ENCODE measurements around the gene ERAL1. TPM values are rescaled to one million over a fixed set of nuclear protein-coding genes. Genes with fewer than 3 reads are reported as not detected.

ERAL1 gene
- total and polyA plus RNA-seq, 2 of the 13 experiments (the other 11 are each of a cell fraction or from before 2014, with no cell fraction given) = 46.9 to 72.2 TPM

DNA sequence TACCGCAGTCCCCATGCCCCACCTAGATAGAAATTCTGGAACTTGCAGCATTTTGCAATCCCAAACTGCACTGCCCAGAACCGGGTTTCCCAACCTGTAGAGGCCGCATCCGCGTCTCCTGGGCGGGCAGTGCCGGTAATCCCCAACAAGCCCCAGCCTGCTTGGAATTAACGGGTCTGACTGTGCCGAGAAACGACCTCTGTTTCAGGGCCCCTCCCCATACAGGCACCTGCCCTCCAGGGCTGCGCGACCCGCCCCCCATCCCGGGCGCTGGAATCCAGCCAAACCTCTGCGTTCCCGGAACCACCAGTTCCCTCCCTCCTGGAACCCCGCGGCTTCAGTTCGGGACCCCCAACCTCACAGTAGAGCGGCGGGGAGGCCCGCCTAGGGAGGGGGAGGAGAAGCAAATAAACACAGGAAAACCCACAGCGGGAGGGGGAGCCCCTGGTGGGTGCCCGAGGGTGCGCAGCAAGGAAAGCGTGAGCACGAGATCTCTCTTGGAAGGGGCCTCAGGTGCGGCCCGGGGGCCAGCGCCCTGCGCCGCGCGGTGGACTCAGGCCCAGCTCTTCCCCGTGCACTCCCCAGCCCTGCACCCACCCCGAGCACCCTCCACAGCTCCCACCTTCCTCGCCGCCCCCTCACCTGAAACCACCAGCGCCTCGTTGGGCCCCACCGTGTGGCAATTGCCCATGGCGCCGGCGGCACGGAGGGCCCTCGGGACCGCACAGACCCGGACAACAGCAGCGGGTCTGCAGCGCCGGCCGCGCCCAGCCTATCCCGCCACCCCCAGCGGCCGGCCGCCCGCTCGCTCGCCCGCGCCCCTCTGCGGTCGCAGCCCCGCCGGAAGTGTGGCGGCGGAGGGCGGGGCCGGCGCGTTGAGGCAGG is 42.3 kb downstream of the ERAL1 start, which contains the start of gene FLOT2 (continued):
- no peak for TF ChIP-seq ZFP41 (CRISPR knock-in tag; IDR thresholded peaks at IDR 0.05; ENCODE audit: borderline replicate concordance)
- TF ChIP-seq DPF2 (CRISPR knock-in tag; IDR thresholded peaks at IDR 0.05; ENCODE audit: borderline replicate concordance, low read depth) = no peak
- no peak; the same call in none of the 2 replicates for TF ChIP-seq MYC (CRISPR knock-in tag; IDR thresholded peaks at IDR 0.05; ENCODE audit: borderline replicate concordance)
- no peak for TF ChIP-seq THYN1 (CRISPR knock-in tag; IDR thresholded peaks at IDR 0.05; ENCODE audit: borderline replicate concordance, low read depth)
- TF ChIP-seq ZNF703 (CRISPR knock-in tag; IDR thresholded peaks at IDR 0.05; ENCODE audit: borderline replicate concordance) = no peak; the same call in 1 of the 2 replicates
- TF ChIP-seq ZNF607 (CRISPR knock-in tag; IDR thresholded peaks at IDR 0.05; ENCODE audit: borderline replicate concordance) = peak; percentile 53; the same call in 1 of the 2 replicates
- no peak for TF ChIP-seq SOX5 (CRISPR knock-in tag; IDR thresholded peaks at IDR 0.05; ENCODE audit: borderline replicate concordance)
- TF ChIP-seq, protein P1, sequence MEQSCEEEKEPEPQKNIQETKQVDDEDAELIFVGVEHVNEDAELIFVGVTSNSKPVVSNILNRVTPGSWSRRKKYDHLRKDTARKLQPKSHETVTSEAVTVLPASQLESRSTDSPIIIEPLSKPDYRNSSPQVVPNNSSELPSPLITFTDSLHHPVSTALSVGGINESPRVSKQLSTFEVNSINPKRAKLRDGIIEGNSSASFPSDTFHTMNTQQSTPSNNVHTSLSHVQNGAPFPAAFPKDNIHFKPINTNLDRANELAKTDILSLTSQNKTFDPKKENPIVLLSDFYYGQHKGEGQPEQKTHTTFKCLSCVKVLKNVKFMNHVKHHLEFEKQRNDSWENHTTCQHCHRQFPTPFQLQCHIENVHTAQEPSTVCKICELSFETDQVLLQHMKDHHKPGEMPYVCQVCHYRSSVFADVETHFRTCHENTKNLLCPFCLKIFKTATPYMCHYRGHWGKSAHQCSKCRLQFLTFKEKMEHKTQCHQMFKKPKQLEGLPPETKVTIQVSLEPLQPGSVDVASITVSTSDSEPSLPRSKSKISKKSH (CRISPR knock-in tag; IDR thresholded peaks at IDR 0.05; ENCODE audit: borderline replicate concordance) = peak; percentile 19; the same call in 1 of the 2 replicates
- TF ChIP-seq, protein P2, sequence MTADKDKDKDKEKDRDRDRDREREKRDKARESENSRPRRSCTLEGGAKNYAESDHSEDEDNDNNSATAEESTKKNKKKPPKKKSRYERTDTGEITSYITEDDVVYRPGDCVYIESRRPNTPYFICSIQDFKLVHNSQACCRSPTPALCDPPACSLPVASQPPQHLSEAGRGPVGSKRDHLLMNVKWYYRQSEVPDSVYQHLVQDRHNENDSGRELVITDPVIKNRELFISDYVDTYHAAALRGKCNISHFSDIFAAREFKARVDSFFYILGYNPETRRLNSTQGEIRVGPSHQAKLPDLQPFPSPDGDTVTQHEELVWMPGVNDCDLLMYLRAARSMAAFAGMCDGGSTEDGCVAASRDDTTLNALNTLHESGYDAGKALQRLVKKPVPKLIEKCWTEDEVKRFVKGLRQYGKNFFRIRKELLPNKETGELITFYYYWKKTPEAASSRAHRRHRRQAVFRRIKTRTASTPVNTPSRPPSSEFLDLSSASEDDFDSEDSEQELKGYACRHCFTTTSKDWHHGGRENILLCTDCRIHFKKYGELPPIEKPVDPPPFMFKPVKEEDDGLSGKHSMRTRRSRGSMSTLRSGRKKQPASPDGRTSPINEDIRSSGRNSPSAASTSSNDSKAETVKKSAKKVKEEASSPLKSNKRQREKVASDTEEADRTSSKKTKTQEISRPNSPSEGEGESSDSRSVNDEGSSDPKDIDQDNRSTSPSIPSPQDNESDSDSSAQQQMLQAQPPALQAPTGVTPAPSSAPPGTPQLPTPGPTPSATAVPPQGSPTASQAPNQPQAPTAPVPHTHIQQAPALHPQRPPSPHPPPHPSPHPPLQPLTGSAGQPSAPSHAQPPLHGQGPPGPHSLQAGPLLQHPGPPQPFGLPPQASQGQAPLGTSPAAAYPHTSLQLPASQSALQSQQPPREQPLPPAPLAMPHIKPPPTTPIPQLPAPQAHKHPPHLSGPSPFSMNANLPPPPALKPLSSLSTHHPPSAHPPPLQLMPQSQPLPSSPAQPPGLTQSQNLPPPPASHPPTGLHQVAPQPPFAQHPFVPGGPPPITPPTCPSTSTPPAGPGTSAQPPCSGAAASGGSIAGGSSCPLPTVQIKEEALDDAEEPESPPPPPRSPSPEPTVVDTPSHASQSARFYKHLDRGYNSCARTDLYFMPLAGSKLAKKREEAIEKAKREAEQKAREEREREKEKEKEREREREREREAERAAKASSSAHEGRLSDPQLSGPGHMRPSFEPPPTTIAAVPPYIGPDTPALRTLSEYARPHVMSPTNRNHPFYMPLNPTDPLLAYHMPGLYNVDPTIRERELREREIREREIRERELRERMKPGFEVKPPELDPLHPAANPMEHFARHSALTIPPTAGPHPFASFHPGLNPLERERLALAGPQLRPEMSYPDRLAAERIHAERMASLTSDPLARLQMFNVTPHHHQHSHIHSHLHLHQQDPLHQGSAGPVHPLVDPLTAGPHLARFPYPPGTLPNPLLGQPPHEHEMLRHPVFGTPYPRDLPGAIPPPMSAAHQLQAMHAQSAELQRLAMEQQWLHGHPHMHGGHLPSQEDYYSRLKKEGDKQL (CRISPR knock-in tag; IDR thresholded peaks at IDR 0.05; ENCODE audit: low read depth) = no peak
- no peak for TF ChIP-seq ZNF20 (CRISPR knock-in tag; IDR thresholded peaks at IDR 0.05)
- TF ChIP-seq ZNF781 (CRISPR knock-in tag; IDR thresholded peaks at IDR 0.05; ENCODE audit: borderline replicate concordance, not compliant biosample characterization) = peak; percentile 39
- no peak for TF ChIP-seq GTF2F1 (IDR thresholded peaks at IDR 0.05; ENCODE audit: low read length)
- no peak for TF ChIP-seq PHB2 (IDR thresholded peaks at IDR 0.05; ENCODE audit: partially characterized antibody)
- TF ChIP-seq ZNF891 (CRISPR knock-in tag; IDR thresholded peaks at IDR 0.05) = peak; percentile 55; the same call in 1 of the 2 replicates
- peak; percentile 87; the same call in 1 of the 2 replicates for TF ChIP-seq SAFB2 (CRISPR knock-in tag; IDR thresholded peaks at IDR 0.05; ENCODE audit: borderline replicate concordance, low read depth)
- peak; percentile 30; the same call in 1 of the 2 replicates for TF ChIP-seq GLI4 (CRISPR knock-in tag; IDR thresholded peaks at IDR 0.05; ENCODE audit: borderline replicate concordance)
- no peak for TF ChIP-seq ZNF816 (CRISPR knock-in tag; IDR thresholded peaks at IDR 0.05; ENCODE audit: borderline replicate concordance)
- TF ChIP-seq, protein P3, sequence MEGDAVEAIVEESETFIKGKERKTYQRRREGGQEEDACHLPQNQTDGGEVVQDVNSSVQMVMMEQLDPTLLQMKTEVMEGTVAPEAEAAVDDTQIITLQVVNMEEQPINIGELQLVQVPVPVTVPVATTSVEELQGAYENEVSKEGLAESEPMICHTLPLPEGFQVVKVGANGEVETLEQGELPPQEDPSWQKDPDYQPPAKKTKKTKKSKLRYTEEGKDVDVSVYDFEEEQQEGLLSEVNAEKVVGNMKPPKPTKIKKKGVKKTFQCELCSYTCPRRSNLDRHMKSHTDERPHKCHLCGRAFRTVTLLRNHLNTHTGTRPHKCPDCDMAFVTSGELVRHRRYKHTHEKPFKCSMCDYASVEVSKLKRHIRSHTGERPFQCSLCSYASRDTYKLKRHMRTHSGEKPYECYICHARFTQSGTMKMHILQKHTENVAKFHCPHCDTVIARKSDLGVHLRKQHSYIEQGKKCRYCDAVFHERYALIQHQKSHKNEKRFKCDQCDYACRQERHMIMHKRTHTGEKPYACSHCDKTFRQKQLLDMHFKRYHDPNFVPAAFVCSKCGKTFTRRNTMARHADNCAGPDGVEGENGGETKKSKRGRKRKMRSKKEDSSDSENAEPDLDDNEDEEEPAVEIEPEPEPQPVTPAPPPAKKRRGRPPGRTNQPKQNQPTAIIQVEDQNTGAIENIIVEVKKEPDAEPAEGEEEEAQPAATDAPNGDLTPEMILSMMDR (CRISPR knock-in tag; IDR thresholded peaks at IDR 0.05) = peak; percentile 50
- no peak for TF ChIP-seq HOXA7 (CRISPR knock-in tag; IDR thresholded peaks at IDR 0.05)

Data from HepG2 (cell line).